NCI-H2107 (cell line): Measurements from ENCODE around the gene PANX2.

ENCODE experiments used
- DNase-seq: peaks from one replicate; lab custom pipeline; 2025; lab: John Stamatoyannopoulos, UW

Gene PANX2

DNA sequence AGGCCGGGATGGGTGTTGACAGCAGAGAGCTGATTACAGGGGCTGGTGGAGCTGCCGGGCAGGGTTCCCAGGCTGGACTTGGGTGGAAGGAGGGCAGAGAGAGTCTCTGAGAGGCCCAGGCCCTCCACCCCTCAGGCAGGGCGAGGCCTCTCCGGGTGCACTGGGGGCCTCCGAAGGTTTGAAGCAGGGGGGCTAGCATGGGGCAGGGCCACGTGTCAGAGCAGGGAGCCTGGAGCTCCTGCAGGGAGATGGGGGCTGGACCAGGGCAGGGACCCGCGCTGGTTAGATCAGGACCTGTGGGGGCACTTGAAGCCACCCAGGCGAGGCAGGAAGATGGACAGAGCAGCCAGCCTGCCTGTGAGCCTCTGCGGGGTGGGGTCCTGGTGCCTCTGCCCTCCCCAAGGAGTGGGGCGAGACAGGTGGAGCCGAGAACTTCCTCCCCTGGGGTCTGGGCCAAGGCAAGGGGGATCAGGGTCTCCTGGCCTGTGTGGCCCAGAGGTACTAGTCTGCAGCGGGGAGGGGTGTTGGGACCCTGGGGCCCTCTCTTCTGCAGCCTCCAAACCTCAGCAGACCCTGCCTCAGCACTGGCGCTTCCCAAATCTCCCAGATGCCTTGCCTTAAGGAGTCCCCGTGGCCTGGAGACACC, 911 bp downstream of the PANX2 start:
- no peak for DNase-seq

DNA sequence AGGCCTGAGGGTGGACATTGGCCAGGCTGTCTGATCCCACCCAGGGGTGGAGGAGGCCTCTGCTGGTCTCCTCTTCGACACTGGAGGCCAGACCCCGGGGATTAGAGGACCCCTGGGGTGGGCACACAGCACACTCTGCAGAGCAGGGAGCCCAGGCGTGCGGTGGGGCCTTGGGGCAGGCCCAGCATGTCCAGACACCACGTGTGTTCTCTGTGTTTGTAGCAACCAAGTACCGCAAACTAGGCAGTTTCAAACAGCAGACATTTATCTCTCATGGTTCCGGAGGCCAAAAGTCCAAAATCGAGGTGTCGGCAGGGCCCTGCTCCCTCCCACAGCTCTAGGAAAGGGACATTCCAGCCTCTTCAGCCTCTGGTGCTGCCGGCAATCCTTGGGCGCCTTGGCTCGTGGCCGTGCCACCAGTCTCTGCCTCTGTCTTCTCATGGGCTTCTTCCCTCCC, 1.5 kb downstream of the PANX2 start:
- no peak for DNase-seq

GRCh38 chr22:50173311-50173982, 2.9 kb downstream of the PANX2 start:
- DNase-seq, result no peak

- no peak for DNase-seq
Measured at GRCh38 chr22:50173983-50174355, 3.4 kb downstream of the PANX2 start.

DNA sequence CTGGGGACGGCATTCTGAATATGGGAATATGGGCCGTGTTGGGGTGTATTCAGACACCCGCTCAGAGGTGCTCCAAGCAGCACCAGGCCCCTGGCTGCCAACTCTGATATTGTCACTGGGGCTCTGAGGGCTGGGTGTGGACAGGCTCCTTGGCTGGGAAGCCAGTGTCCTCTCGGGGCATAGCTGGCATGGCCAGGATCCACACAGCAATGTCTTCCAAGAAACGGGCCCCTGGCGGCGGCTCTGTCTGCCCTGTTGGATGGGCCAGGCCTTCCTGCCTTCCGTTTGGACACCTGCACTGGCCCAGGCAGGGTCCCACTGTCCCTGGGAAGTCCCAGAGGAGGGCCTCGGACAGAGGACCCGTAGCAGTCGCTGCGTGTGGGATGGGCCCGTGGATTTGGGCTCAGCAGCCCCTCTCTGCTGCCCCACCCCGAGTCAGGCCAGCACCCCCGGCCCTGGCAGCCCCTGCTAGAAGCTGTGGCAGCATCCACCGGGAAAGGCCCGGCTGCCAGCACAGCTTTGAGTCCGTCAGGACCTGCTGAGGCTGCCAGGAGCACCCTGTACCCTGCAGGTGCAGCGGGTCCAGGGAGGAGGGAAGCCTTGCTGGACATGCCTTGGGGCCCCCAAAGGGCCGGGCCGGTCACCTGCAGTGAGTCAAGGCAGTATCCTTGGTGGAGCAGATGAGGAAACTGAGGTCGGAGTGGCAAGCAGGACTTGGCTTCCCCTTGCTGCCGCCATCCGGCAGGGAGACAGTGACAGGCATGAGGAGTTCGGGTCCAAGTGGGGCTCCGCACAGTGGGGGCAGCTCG, 4.1 kb downstream of the PANX2 start:
- no peak for DNase-seq

- no peak for DNase-seq
Measured at GRCh38 chr22:50175191-50175461, 4.6 kb downstream of the PANX2 start.

- DNase-seq, result no peak
Measured at GRCh38 chr22:50175921-50176849, 5.7 kb downstream of the PANX2 start.

GRCh38 chr22:50176850-50177536, 6.5 kb downstream of the PANX2 start:
- DNase-seq, result no peak

DNA sequence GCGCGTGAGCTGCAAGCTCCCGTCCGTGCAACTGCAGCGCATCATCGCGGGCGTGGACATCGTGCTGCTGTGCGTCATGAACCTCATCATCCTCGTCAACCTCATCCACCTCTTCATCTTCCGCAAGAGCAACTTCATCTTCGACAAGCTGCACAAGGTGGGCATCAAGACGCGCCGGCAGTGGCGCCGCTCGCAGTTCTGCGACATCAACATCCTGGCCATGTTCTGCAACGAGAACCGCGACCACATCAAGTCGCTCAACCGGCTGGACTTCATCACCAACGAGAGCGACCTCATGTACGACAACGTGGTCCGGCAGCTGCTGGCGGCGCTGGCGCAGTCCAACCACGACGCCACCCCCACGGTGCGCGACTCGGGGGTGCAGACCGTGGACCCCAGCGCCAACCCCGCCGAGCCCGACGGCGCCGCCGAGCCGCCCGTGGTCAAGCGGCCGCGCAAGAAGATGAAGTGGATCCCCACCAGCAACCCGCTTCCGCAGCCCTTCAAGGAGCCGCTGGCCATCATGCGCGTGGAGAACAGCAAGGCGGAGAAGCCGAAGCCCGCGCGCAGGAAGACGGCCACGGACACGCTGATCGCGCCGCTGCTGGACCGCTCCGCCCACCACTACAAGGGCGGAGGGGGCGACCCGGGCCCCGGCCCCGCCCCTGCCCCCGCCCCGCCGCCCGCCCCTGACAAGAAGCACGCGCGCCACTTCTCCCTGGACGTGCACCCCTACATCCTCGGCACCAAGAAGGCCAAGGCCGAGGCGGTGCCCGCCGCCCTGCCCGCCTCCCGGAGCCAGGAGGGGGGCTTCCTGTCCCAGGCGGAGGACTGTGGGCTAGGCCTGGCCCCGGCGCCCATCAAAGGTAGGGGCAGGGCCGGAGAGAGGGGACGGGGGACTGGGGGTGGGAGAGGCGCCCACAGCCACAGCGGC, 7.3 kb downstream of the PANX2 start:
- no peak for DNase-seq

GRCh38 chr22:50178471-50178864, 7.9 kb downstream of the PANX2 start:
- no peak for DNase-seq

DNA sequence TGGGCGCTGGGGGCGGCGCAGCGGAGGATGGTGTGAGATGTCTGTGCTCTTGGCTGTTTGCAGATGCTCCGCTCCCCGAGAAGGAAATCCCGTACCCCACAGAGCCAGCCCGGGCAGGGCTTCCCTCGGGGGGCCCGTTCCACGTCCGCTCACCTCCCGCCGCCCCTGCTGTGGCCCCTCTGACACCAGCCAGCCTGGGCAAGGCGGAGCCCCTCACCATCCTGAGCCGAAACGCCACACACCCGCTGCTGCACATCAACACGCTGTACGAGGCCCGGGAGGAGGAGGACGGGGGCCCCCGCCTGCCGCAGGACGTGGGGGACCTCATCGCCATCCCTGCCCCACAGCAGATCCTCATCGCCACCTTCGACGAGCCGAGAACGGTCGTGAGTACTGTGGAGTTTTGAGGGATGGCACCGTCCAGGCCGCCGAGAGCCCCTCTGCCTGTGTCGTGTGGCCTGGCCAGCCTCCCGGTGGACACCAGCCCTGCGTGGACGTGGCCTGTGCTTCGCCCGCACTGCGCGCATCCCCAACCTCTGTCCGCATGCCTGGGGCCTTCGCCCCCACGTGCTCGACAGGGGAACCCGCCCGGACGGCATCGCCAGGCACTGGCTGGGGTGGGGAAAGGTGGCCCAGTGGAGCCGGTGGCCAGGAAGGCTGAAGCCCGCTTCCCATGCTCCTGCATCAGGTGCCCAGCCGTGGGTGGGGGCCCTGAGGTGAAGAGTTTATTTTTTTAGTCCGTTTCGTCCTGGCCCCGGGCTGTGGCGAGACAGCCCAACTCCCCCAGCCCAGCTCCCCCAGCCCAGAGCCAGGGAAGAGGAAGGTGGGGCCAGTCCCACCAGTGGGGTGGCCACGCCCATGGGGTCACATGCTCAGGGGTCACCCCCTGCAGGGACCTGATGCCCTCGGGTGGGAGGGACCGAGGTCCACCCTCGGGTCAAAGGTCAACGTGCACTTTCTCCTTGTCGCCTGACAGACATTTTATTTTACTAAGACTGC, 8.6 kb downstream of the PANX2 start:
- DNase-seq, result no peak

DNA sequence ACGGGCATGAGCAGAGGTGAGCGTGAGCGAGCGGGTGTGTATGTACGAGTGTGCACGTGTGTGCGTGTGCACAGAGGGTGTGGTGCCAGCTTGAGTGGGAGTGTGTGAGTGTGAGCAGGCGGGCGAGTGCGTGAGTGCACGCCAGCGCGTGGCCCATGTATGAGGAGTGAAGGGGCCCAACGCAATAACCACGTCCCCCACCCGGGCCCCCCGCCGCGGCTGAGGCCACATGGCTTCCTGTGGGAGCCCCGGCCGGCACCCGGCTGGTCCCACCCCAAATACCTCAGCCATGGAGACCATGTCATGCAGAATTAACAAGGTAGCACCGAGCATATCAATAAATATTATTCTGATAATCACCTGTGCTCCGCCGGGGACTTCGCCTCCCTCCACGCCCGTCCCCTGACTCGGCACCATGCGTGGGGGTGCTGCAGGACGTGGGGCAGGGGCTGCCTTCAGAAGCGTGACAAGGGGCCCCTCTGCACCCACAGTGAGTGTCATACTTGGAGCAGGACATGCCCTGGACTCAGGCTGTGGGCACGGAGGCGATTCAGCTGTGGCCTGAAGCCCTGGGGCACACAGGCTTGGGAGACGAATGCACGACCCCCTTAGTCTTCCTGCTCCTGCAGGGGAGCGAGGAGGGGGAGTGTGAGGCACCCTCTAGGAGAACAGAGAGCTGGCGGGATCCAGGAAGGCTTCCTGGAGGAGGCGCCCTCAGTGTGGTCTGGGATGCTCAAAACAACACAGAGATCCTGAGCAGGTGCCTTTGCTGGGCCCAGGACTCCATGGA, 9.6 kb downstream of the PANX2 start:
- no peak for DNase-seq

GRCh38 chr22:50180727-50181521, 10.4 kb downstream of the PANX2 start:
- DNase-seq, result no peak

DNA sequence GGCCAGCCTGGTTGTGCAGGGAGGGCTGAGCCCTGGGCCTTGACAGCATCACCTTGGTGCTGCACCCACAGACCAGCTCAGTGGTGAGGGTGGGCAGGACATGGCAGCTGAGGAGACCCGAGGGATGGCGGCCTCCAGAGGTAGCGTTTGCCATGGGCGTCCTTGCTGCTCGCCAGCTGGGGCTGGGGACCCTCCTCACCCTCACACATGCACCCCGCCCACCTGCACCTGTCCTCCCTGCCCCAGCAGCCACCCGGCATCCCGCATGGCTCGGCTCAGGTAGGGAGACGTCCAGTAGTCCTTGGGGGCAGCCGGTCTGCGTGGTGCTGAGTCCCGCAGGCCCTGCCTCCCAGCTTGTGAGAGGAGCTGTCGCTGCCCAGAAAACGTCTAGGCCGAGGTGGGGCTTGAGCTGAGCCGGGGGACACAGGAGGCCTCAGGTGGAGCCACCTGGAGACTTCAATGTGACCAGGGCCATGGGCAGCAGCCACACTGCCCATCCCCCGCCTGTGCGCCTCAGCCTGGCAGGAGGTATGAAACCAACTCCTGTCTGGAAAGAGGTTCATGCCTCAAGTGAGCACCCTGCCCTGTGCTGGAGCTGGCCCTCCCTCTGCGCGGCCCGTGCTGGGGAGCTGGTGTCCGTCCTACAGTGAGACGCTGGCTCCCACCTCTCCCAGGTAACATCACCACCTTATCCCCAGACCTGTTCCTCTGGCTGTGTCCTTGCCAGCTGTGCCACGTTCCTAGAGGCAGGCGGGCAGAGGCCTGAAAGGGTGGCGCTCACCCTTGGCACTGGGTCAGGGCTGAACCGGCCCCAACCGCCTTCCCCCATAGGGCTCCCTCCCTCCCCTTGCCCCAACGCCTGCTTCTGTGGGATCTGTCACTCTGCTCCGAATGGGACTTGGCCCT, 11.9 kb downstream of the PANX2 start:
- no peak for DNase-seq

DNA sequence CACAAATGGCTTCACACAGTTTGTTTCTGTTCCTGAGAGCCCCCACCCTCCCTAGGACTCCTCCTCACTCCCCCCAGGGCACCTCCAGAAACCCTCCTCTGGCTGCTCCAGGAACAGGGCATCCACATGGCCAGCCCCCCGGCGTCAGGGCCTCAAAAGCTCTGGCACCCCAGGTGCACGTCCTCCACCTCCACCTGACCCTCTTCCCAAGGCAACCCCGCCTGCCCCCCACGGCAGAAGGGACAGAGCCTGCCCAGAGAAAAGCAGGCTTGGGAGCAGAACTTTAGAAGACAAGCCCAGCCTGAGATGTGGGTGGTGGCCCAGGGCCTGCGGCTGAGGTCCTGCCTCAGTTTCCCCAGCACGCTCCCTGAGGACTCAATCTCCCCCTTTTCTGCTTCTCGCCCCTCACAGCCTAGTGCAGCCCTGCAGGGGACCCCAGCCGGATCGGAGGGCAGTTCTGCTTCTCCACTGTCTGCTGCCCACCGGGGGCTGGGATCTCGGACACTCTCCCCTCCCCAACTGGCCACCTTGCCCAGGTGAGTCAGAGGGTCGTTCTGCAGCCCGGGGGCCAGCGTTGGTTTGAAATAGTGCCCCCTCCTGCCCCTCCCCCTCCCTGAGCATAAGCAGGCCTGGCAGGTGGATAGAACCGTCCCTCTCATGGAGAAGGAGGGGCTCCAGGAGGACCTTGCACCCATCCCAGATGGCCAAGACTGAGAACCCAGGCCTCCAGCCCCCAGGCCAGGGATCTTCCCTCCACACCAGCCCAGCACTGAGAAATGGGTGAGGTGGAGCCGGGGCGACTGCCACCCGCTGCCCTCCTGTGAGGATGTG, 12.8 kb downstream of the PANX2 start:
- no peak for DNase-seq
